WI38 (cell line): ENCODE measurements around the gene C14orf180.
"Not testable (repeated sequence)": the region's sequence is repeated elsewhere in the genome, so short reads cannot be mapped to it uniquely, and the experiment has no call there.

Experiments used
- H3K4me3 ChIP-seq: 2 replicates; pipeline ENCODE4 v1.5.1; 2011; ENCODE audit warnings: low read depth, mild to moderate bottlenecking, control low read depth, low read length
- TF ChIP-seq, protein P1 (sequence below): IDR thresholded peaks from 2 replicates; pipeline ENCODE4 v1.5.1; 2012; ENCODE audit warnings: low read depth, mild to moderate bottlenecking, control low read depth, low read length

Gene C14orf180

GRCh38 chr14:104634886-104635570 lies 55.5 kb downstream of the C14orf180 start:
- TF ChIP-seq, protein P1, sequence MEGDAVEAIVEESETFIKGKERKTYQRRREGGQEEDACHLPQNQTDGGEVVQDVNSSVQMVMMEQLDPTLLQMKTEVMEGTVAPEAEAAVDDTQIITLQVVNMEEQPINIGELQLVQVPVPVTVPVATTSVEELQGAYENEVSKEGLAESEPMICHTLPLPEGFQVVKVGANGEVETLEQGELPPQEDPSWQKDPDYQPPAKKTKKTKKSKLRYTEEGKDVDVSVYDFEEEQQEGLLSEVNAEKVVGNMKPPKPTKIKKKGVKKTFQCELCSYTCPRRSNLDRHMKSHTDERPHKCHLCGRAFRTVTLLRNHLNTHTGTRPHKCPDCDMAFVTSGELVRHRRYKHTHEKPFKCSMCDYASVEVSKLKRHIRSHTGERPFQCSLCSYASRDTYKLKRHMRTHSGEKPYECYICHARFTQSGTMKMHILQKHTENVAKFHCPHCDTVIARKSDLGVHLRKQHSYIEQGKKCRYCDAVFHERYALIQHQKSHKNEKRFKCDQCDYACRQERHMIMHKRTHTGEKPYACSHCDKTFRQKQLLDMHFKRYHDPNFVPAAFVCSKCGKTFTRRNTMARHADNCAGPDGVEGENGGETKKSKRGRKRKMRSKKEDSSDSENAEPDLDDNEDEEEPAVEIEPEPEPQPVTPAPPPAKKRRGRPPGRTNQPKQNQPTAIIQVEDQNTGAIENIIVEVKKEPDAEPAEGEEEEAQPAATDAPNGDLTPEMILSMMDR = no peak
- H3K4me3 ChIP-seq = no peak overlapping the region

DNA sequence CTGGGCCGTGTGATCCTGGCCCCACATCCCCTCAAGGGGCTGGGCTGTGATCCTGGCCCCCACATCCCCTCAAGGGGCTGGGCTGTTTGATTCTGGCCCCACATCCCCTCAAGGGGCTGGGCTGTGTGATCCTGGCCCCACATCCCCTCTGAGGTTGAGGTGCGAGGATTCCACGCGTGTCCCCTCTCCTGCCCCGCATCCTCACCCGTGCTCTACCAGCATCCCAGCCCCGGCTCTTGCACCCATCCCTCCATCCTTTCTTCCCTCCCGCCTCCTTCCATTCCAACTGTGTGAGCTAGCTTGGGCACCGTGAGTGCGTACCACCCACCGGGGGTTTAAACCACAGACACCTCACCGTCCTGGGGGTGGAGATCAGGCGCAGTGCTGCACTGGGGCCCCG lies 56.2 kb downstream of the C14orf180 start:
- H3K4me3 ChIP-seq = no peak overlapping the region
- TF ChIP-seq, protein P1 = no peak

DNA sequence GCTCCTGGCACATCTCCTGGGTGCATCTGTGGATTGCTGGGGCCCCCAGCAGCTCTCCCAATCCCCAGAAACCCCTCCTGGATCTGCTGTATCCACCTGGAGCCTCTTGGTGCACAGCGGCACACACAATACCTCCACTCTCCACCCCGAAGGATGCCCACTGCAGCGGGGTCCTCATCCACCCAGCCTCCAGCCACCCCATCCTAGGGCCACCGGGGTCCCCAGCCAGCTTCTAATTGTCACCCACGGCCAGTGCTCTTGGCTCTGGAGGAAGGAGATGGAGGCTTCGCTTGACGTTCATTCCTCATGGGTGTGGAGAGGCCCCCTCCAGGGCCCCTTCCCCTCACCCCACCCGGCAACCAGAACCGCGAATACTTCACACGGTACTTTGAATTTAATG lies 56.6 kb downstream of the C14orf180 start:
- no peak overlapping the region for H3K4me3 ChIP-seq
- TF ChIP-seq, protein P1 = no peak

DNA sequence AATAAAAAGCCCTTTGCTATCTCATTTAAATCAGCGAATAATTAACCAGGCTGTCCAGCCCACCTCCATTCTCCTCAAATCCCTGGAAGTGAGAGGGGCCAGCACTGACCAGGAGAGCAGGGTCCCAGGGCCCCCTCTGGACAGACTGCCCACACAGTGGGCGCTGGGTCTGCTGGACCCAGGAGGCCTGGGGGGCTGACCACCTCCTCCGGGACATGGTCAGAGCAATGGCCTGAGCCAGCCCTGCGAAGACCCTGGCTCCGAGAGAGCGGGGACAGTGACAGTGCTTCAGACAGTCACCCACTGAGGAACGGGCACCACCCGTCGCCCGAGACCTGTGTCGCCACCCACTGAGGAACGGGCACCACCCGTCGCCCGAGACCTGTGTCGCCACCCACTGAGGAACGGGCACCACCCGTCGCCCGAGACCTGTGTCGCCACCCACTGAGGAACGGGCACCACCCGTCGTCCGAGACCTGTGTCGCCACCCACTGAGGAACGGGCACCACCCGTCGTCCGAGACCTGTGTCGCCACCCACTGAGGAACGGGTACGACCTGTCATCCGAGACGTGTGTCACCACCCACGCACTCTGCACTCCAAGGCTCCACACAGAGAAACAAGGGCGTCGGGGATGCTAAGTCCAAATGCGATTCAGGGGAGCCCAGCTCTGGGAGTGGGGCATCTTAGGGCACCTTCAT lies 57.4 kb downstream of the C14orf180 start:
- not testable (repeated sequence) for H3K4me3 ChIP-seq

- TF ChIP-seq, protein P1 = no peak
- H3K4me3 ChIP-seq = no peak overlapping the region
Observed at GRCh38 chr14:104637546-104638003, 58.0 kb downstream of the C14orf180 start.

DNA sequence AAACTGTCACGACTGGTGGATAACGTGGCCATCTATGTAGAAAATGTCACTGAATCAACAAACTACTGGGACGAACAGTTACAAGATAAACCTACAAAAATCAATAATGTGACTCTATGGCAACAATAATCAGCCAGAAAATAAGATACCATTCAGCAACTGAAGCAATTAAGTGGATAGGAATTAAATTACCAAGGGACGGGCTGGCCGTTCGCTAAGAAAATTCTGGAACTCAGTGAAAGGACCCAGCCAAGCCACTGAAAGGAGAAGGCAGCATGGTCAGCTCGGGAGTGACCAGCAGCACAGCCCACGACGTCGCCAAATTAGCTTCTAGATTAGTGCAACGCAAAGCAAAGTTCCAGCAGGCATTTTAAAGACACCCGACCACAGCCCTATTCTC lies 58.6 kb downstream of the C14orf180 start:
- TF ChIP-seq, protein P1 = no peak
- no peak overlapping the region for H3K4me3 ChIP-seq

DNA sequence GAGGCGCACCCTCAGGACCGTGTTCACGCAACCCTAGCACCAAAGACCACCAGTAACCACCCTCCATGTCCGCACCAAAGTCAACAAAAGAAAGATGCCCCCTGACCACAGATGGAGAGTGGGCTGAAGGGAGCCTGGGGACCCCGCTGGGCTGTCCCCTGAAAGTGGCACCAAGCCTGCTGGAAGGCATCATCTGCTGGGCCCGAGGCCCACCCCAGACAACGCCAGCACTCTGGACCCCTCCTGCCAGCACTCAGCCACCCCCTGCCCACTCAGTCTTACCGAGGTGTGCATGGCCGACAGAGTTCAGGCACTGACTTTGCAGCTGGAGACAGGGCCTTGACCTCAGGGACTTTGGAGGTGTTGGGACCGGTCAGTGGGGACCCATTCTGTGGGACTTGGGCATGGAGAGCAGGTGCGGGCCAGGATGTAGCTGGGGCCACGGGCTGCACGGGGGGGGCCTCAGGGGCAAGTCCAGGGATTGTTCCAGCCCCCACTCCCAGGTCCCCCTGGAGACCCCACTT lies 59.4 kb downstream of the C14orf180 start:
- TF ChIP-seq, protein P1 = no peak
- H3K4me3 ChIP-seq = no peak overlapping the region
